Uterus (tissue), 2 donors: ENCODE data around the gene DNAJB2.

Experiments used
- POLR2A ChIP-seq, 2 donors: fragments of 450-650 bp; IDR thresholded peaks; one replicate each; pipeline ENCODE4 v1.6.1; 2016; ENCODE audit warnings: antibody characterized with exemption in 2 of 2, mild to moderate bottlenecking in 1 of 2, moderate library complexity in 1 of 2
- TF ChIP-seq, protein P1 (sequence below), 4 experiments: fragments of 200-600 bp in 2 of 4; fragments of 450-650 bp in 2 of 4; sonication (generic) in 2 of 4; IDR thresholded peaks; one replicate each; pipeline ENCODE4 v1.5.1; 2016 to 2019; ENCODE audit warnings: antibody characterized with exemption in 4 of 4, mild to moderate bottlenecking in 2 of 4, moderate library complexity in 1 of 4

DNA sequence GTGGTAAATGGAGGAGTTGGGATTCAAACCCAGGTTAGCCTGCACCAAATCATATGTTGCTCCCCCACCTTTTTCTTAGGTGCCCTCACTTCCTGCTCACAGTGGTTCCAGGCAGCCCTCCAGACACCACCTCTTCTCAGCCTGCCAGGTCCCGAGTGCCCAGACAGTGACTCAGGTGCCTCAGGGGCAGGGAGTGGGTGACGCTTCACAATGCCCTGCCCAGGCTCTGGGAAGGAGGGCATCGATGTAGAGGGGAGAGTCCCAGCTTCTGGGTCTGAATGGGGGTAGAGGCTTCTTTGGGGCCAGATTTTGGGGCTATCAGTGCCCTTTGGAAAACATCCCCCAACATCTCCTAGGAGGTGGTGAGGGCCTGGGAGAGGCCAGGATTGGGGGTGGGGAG is 5.2 kb upstream of the DNAJB2 start:
- no peak for TF ChIP-seq POLR2A (IDR thresholded peaks at IDR 0.05)
- TF ChIP-seq, protein P1, sequence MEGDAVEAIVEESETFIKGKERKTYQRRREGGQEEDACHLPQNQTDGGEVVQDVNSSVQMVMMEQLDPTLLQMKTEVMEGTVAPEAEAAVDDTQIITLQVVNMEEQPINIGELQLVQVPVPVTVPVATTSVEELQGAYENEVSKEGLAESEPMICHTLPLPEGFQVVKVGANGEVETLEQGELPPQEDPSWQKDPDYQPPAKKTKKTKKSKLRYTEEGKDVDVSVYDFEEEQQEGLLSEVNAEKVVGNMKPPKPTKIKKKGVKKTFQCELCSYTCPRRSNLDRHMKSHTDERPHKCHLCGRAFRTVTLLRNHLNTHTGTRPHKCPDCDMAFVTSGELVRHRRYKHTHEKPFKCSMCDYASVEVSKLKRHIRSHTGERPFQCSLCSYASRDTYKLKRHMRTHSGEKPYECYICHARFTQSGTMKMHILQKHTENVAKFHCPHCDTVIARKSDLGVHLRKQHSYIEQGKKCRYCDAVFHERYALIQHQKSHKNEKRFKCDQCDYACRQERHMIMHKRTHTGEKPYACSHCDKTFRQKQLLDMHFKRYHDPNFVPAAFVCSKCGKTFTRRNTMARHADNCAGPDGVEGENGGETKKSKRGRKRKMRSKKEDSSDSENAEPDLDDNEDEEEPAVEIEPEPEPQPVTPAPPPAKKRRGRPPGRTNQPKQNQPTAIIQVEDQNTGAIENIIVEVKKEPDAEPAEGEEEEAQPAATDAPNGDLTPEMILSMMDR (IDR thresholded peaks at IDR 0.05), result no peak
